Brain microvascular endothelial cell (primary cell): ENCODE results near the gene KCTD19.

Experiments used
- DNase-seq: peaks from one replicate; pipeline ENCODE4 v3.0.0-alpha.2; 2020
- H3K27ac ChIP-seq: fragments of 250-450 bp; sonication (Bioruptor Pico); 2 replicates; pipeline ENCODE4 v1.5.1; 2020; ENCODE audit warnings: mild to moderate bottlenecking, moderate library complexity
- H3K27me3 ChIP-seq: fragments of 250-450 bp; sonication (Bioruptor Pico); replicated peaks from 2 replicates; pipeline ENCODE4 v1.5.1; 2020; ENCODE audit warnings: mild to moderate bottlenecking
- H3K36me3 ChIP-seq: fragments of 250-450 bp; sonication (Bioruptor Pico); replicated peaks from 2 replicates; pipeline ENCODE4 v1.5.1; 2020; ENCODE audit warnings: mild to moderate bottlenecking
- H3K4me3 ChIP-seq: 2 replicates; pipeline ENCODE4 v1.5.1; 2011; ENCODE audit warnings: low read depth, mild to moderate bottlenecking, control low read depth, low read length, moderate library complexity
- CTCF ChIP-seq: IDR thresholded peaks from 2 replicates; pipeline ENCODE4 v1.5.1; 2011; ENCODE audit warnings: low read depth, mild to moderate bottlenecking, moderate library complexity, low read length, control low read depth, inconsistent platforms; ENCODE audit errors: missing control alignments
- in situ Hi-C: cut with HindIII; loops from 2 replicates; pipeline ENCODE4 v1.10.0; 2017; ENCODE audit warnings: low sequenced_read_pairs, low pct_ligation_motif_present

The KCTD19 gene

DNA sequence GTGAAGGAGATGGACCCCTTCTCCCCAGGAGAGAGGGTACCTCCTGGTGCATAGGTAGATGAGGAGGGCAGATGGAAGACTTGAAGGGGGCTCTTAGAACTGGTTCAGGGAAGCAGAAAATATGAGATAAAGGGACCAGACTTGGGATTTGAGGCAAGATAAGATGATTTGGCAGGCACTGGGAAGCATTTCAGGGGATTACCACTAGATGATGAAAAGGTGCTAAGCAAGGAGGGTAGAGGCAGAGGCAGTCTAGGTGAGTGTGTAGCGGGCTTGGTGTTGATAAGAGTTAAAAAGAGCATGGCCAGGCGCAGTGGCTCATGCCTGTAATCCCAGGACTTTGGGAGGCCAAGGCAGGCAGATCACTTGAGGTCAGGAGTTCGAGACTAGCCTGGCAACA lies 63.3 kb downstream of the KCTD19 start:
- Histone ChIP-seq H3K4me3 (no peak overlapping the region), H3K27ac (no peak overlapping the region), H3K27me3 (no peaks in the 10 kb centered on the region), H3K36me3 (no peaks in the 10 kb centered on the region)
- no peak for TF ChIP-seq CTCF
- in situ Hi-C loops, result no loop called here
- no peak for DNase-seq

- H3K27me3 ChIP-seq, result no peaks in the 10 kb centered on the region
- TF ChIP-seq CTCF, result peak; percentile 83
- in situ Hi-C loops, result no loop called here
- H3K27ac ChIP-seq, result no peak overlapping the region
- peak; percentile 45 for DNase-seq
- H3K36me3 ChIP-seq, result no peaks in the 10 kb centered on the region
- no peak overlapping the region for H3K4me3 ChIP-seq
Observed at GRCh38 chr16:67260426-67261063, 66.0 kb downstream of the KCTD19 start.

GRCh38 chr16:67259705-67260104 lies 66.8 kb downstream of the KCTD19 start:
- no peaks in the 10 kb centered on the region for H3K27me3 ChIP-seq
- no peak overlapping the region for H3K27ac ChIP-seq
- in situ Hi-C loops, result no loop called here
- no peaks in the 10 kb centered on the region for H3K36me3 ChIP-seq
- no peak overlapping the region for H3K4me3 ChIP-seq
- no peak for DNase-seq
- no peak for TF ChIP-seq CTCF

- H3K4me3 ChIP-seq, result no peak overlapping the region
- TF ChIP-seq CTCF, result no peak
- H3K36me3 ChIP-seq, result no peaks in the 10 kb centered on the region
- in situ Hi-C loops, result no loop called here
- H3K27ac ChIP-seq, result no peak overlapping the region
- H3K27me3 ChIP-seq, result no peaks in the 10 kb centered on the region
- no peak for DNase-seq
Observed at GRCh38 chr16:67258161-67258835, 68.2 kb downstream of the KCTD19 start.

- no peaks in the 10 kb centered on the region for H3K27me3 ChIP-seq
- H3K4me3 ChIP-seq, result no peak overlapping the region
- no peaks in the 10 kb centered on the region for H3K36me3 ChIP-seq
- TF ChIP-seq CTCF, result no peak
- DNase-seq, result no peak
- in situ Hi-C loops, result no loop called here
- H3K27ac ChIP-seq, result no peak overlapping the region
Observed at GRCh38 chr16:67257486-67258160, 68.9 kb downstream of the KCTD19 start.
